OCI-LY7 (cell line): Measurements from ENCODE around the gene PRKX.

Source experiments
- EZH2phosphoT487 ChIP-seq: fragments of 200-600 bp; sonication (generic); IDR thresholded peaks from 2 replicates; pipeline ENCODE4 v1.6.1; 2018; ENCODE audit warnings: low read depth, borderline replicate concordance, mild to moderate bottlenecking, mixed run types, antibody characterized with exemption, low read length, moderate library complexity, mixed read lengths
- TF ChIP-seq, protein P1 (sequence below): fragments of 200-600 bp; sonication (generic); conservative IDR thresholded peaks from 2 replicates; pipeline ENCODE4 v1.5.1; 2014; ENCODE audit warnings: mild to moderate bottlenecking, antibody characterized with exemption, low read length, moderate library complexity, mixed read lengths

DNA sequence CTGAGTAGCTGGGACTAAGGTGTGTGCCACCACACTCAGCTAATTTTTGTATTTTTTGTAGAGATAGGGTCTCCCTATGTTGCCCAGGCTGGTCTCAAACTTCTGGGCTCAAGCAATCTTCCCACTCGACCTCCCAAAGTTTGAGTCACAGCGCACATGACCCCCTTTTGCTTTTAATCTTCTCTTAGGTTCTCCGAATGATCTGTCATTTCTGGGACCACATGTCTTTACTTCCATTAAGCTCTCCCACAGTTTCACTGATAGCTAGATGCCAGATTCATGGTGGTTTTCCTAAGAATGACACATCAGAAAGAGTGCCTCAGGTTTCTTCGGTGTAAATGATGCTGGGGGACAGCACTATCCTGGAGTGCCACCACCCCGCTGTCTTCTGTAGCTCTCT is 17.9 kb downstream of the PRKX start:
- no peak for TF ChIP-seq EZH2phosphoT487
- TF ChIP-seq, protein P1, sequence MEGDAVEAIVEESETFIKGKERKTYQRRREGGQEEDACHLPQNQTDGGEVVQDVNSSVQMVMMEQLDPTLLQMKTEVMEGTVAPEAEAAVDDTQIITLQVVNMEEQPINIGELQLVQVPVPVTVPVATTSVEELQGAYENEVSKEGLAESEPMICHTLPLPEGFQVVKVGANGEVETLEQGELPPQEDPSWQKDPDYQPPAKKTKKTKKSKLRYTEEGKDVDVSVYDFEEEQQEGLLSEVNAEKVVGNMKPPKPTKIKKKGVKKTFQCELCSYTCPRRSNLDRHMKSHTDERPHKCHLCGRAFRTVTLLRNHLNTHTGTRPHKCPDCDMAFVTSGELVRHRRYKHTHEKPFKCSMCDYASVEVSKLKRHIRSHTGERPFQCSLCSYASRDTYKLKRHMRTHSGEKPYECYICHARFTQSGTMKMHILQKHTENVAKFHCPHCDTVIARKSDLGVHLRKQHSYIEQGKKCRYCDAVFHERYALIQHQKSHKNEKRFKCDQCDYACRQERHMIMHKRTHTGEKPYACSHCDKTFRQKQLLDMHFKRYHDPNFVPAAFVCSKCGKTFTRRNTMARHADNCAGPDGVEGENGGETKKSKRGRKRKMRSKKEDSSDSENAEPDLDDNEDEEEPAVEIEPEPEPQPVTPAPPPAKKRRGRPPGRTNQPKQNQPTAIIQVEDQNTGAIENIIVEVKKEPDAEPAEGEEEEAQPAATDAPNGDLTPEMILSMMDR: no peak
